Osteocyte (in vitro differentiated cells): ENCODE results near the gene PRDM15. TPM values are rescaled to one million over a fixed set of nuclear protein-coding genes. Genes with fewer than 3 reads are reported as not detected.

Source experiments
- DNase-seq: peaks from one replicate; pipeline ENCODE4 v3.0.0; 2021; ENCODE audit warnings: mixed read lengths; ENCODE audit not compliant: unreplicated experiment; ENCODE audit errors: extremely low spot score
- H3K27ac Mint-ChIP-seq: one replicate; pipeline ENCODE4 v1.8.0; 2021; ENCODE audit warnings: mild to moderate bottlenecking, mixed read lengths; ENCODE audit not compliant: unreplicated experiment
- H3K27me3 Mint-ChIP-seq: one replicate; pipeline ENCODE4 v1.8.0; 2021; ENCODE audit warnings: mixed read lengths; ENCODE audit not compliant: unreplicated experiment
- H3K36me3 Mint-ChIP-seq: one replicate; pipeline ENCODE4 v1.8.0; 2021; ENCODE audit warnings: mixed read lengths; ENCODE audit not compliant: unreplicated experiment
- H3K4me1 Mint-ChIP-seq: one replicate; pipeline ENCODE4 v1.8.0; 2021; ENCODE audit warnings: mixed read lengths; ENCODE audit not compliant: unreplicated experiment
- H3K4me3 Mint-ChIP-seq: one replicate; pipeline ENCODE4 v1.8.0; 2021; ENCODE audit warnings: mild to moderate bottlenecking, moderate library complexity, mixed read lengths; ENCODE audit not compliant: unreplicated experiment
- H3K9me3 Mint-ChIP-seq: one replicate; pipeline ENCODE4 v1.8.0; 2021; ENCODE audit warnings: mixed read lengths; ENCODE audit not compliant: unreplicated experiment
- total RNA-seq: library from RNA; stranded (reverse); gene quantifications from 2 replicates; pipeline ENCODE4 v1.2.1, GENCODE V29; 2021
- TF ChIP-seq, protein P1 (sequence below): fragments of 200-600 bp; sonication (generic); IDR thresholded peaks from 2 replicates; pipeline ENCODE4 v1.5.0; 2021; ENCODE audit warnings: antibody characterized with exemption, mild to moderate bottlenecking, moderate library complexity

PRDM15 gene
- total RNA-seq, 1 donor from 2014 or later = 11.4 TPM

- Mint-ChIP-seq H3K27ac (no peak overlapping the region), H3K4me3 (no peak overlapping the region), H3K36me3 (peaks cover 23% of the 10 kb centered on the region), H3K4me1 (no peaks in the 10 kb centered on the region), H3K9me3 (no peaks in the 10 kb centered on the region), H3K27me3 (no peaks in the 10 kb centered on the region)
- TF ChIP-seq, protein P1, sequence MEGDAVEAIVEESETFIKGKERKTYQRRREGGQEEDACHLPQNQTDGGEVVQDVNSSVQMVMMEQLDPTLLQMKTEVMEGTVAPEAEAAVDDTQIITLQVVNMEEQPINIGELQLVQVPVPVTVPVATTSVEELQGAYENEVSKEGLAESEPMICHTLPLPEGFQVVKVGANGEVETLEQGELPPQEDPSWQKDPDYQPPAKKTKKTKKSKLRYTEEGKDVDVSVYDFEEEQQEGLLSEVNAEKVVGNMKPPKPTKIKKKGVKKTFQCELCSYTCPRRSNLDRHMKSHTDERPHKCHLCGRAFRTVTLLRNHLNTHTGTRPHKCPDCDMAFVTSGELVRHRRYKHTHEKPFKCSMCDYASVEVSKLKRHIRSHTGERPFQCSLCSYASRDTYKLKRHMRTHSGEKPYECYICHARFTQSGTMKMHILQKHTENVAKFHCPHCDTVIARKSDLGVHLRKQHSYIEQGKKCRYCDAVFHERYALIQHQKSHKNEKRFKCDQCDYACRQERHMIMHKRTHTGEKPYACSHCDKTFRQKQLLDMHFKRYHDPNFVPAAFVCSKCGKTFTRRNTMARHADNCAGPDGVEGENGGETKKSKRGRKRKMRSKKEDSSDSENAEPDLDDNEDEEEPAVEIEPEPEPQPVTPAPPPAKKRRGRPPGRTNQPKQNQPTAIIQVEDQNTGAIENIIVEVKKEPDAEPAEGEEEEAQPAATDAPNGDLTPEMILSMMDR = no peak
- DNase-seq = no peak
These were observed 37.8 kb upstream of the PRDM15 start for GRCh38 chr21:41916888-41917433.

GRCh38 chr21:41914965-41915364 lies 35.8 kb upstream of the PRDM15 start:
- H3K4me1 Mint-ChIP-seq = no peaks in the 10 kb centered on the region
- H3K9me3 Mint-ChIP-seq = no peaks in the 10 kb centered on the region
- DNase-seq = no peak
- TF ChIP-seq, protein P1 = no peak
- no peaks in the 10 kb centered on the region for H3K27me3 Mint-ChIP-seq
- no peak overlapping the region for H3K27ac Mint-ChIP-seq
- H3K4me3 Mint-ChIP-seq = no peak overlapping the region
- peaks cover 29% of the 10 kb centered on the region for H3K36me3 Mint-ChIP-seq

GRCh38 chr21:41914358-41914757 lies 35.2 kb upstream of the PRDM15 start:
- Mint-ChIP-seq H3K4me1 (no peaks in the 10 kb centered on the region), H3K27me3 (no peaks in the 10 kb centered on the region), H3K27ac (no peak overlapping the region), H3K9me3 (no peaks in the 10 kb centered on the region), H3K36me3 (peaks cover 31% of the 10 kb centered on the region), H3K4me3 (no peak overlapping the region)
- TF ChIP-seq, protein P1 = no peak
- no peak for DNase-seq

GRCh38 chr21:41913230-41913629 lies 34.1 kb upstream of the PRDM15 start:
- no peaks in the 10 kb centered on the region for H3K9me3 Mint-ChIP-seq
- H3K27me3 Mint-ChIP-seq = no peaks in the 10 kb centered on the region
- TF ChIP-seq, protein P1 = no peak
- peaks cover 42% of the 10 kb centered on the region for H3K36me3 Mint-ChIP-seq
- H3K27ac Mint-ChIP-seq = no peak overlapping the region
- H3K4me1 Mint-ChIP-seq = no peaks in the 10 kb centered on the region
- H3K4me3 Mint-ChIP-seq = no peak overlapping the region
- no peak for DNase-seq

- TF ChIP-seq, protein P1 = no peak
- H3K27me3 Mint-ChIP-seq = no peaks in the 10 kb centered on the region
- no peak for DNase-seq
- no peaks in the 10 kb centered on the region for H3K9me3 Mint-ChIP-seq
- H3K4me3 Mint-ChIP-seq = no peak overlapping the region
- no peaks in the 10 kb centered on the region for H3K4me1 Mint-ChIP-seq
- H3K27ac Mint-ChIP-seq = no peak overlapping the region
- H3K36me3 Mint-ChIP-seq = peaks cover 58% of the 10 kb centered on the region
These were observed 29.7 kb upstream of the PRDM15 start for GRCh38 chr21:41908829-41909228.
